Measurements from ENCODE around the gene CACNA1D.

Gene CACNA1D

GRCh38 chr3:53501178-53501577, 6.8 kb downstream of the CACNA1D start:
- no peak for TF ChIP-seq CTCF (IDR thresholded peaks at IDR 0.05; ENCODE audit: control extremely low read depth, extremely low read depth, low read depth, missing control alignments)
- no peak for DNase-seq (ENCODE audit: extremely low spot score)
- POLR2A ChIA-PET, result no interaction called here
- CTCF ChIA-PET, result interaction anchor here (1.5 to 1.6 kb wide), 3 partner anchors 12 to 74 kb away, joined by 3 read pairs; no protein-coding TSS in a partner anchor

GRCh38 chr3:53502737-53503136, 8.3 kb downstream of the CACNA1D start:
- DNase-seq (ENCODE audit: extremely low spot score), result no peak
- ChIA-PET POLR2A (no interaction called here), CTCF (interaction anchor here (1.5 to 2.6 kb wide), 4 partner anchors 10 to 19 kb away, joined by 3 to 8 read pairs (median 5); no protein-coding TSS in a partner anchor)
- TF ChIP-seq CTCF (IDR thresholded peaks at IDR 0.05; ENCODE audit: control extremely low read depth, extremely low read depth, low read depth, missing control alignments), result no peak

- ChIA-PET CTCF (interaction anchor here (1.2 to 2.6 kb wide), 4 partner anchors 10 to 18 kb away, joined by 4 to 8 read pairs (median 5); no protein-coding TSS in a partner anchor), POLR2A (interaction anchor here (0.7 kb wide), 1 partner anchor 361 kb away, joined by 4 read pairs; no protein-coding TSS in a partner anchor)
- DNase-seq (ENCODE audit: extremely low spot score), result no peak
- TF ChIP-seq CTCF (IDR thresholded peaks at IDR 0.05; ENCODE audit: control extremely low read depth, extremely low read depth, low read depth, missing control alignments), result no peak
Observed at GRCh38 chr3:53503195-53503594, 8.8 kb downstream of the CACNA1D start.

- ChIA-PET CTCF (interaction anchor here (1.0 kb wide), 1 partner anchor 8 kb away, joined by 3 read pairs; no protein-coding TSS in a partner anchor), POLR2A (no interaction called here)
- DNase-seq (ENCODE audit: extremely low spot score), result no peak
- TF ChIP-seq CTCF (IDR thresholded peaks at IDR 0.05; ENCODE audit: control extremely low read depth, extremely low read depth, low read depth, missing control alignments), result no peak
Observed at GRCh38 chr3:53506110-53506762, 11.8 kb downstream of the CACNA1D start.

- ChIA-PET POLR2A (no interaction called here), CTCF (no interaction called here)
- no peak for DNase-seq (ENCODE audit: extremely low spot score)
- no peak for TF ChIP-seq CTCF (IDR thresholded peaks at IDR 0.05; ENCODE audit: control extremely low read depth, extremely low read depth, low read depth, missing control alignments)
Observed at GRCh38 chr3:53506763-53507145, 12.3 kb downstream of the CACNA1D start.

DNA sequence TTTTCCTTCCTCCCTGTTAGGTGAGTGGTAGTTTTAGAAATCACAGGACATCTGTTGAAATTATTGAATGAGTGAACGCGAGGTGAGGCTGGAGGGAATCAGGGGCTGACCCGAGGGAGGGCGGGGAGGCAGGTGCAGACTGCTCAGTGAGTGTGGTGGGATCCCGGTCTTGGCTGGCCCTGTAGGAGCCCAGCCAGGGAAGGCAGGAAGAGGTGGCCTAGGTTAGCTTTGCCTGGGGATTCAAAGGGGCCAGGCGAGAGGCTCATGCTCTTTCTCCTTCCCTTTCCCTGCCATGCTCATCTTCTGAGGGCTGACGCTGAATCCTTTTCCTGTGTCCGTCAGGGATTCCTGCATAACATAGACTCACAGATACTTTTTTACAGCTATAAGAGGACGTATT, 15.1 kb downstream of the CACNA1D start:
- ChIA-PET CTCF (no interaction called here), POLR2A (no interaction called here)
- no peak for DNase-seq (ENCODE audit: extremely low spot score)
- TF ChIP-seq CTCF (IDR thresholded peaks at IDR 0.05; ENCODE audit: control extremely low read depth, extremely low read depth, low read depth, missing control alignments), result no peak

Measured in GM10248 (cell line).